Measurements from ENCODE around the gene INSIG1. TPM values are rescaled to one million over a fixed set of nuclear protein-coding genes. Genes with fewer than 3 reads are reported as not detected.

INSIG1 gene
- total RNA-seq, 1 experiment from 2014 or later, result 53.4 TPM

DNA sequence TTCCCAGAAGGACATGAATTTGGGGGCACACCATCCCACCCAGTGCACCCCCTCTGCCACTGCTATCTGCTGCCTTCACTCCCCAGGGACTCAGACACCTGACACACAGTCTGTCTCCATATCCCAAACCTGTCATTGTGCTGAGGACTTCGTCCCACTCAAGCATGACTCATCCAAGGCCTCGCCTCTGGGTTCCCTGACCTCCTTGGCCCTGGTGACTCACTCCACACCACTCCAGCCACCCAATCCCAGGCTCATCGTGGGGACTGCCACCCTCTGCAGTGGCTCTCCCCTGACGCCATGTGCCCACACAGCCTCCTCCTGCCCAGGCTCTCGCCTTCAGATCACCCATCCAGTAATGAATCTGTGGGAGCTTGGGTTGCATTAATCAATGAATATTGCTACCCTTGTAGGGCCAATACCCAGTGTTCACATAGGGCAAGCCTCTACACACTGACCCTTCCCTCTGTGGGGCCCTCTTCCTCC, 6.6 kb upstream of the INSIG1 start:
- TF ChIP-seq EZH2 (IDR thresholded peaks at IDR 0.05; ENCODE audit: borderline replicate concordance, low read depth, low read length, poor library complexity, severe bottlenecking), result no peak
- TF ChIP-seq, protein P1, sequence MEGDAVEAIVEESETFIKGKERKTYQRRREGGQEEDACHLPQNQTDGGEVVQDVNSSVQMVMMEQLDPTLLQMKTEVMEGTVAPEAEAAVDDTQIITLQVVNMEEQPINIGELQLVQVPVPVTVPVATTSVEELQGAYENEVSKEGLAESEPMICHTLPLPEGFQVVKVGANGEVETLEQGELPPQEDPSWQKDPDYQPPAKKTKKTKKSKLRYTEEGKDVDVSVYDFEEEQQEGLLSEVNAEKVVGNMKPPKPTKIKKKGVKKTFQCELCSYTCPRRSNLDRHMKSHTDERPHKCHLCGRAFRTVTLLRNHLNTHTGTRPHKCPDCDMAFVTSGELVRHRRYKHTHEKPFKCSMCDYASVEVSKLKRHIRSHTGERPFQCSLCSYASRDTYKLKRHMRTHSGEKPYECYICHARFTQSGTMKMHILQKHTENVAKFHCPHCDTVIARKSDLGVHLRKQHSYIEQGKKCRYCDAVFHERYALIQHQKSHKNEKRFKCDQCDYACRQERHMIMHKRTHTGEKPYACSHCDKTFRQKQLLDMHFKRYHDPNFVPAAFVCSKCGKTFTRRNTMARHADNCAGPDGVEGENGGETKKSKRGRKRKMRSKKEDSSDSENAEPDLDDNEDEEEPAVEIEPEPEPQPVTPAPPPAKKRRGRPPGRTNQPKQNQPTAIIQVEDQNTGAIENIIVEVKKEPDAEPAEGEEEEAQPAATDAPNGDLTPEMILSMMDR (conservative IDR thresholded peaks at IDR 0.05; ENCODE audit: low read depth, low read length), result no peak
- CTCF ChIA-PET, result no interaction called here
- Histone ChIP-seq H3K27me3 (replicated peaks; ENCODE audit: insufficient read depth, low read depth, low read length, poor library complexity) (no peaks in the 10 kb centered on the region), H3K4me3 (ENCODE audit: low read depth, low read length, poor library complexity, severe bottlenecking) (no peak overlapping the region), H3K9me3 (ENCODE audit: low read depth, low read length, poor library complexity, severe bottlenecking) (no peaks in the 10 kb centered on the region), H3K36me3 (ENCODE audit: insufficient read depth, low read length, poor library complexity, severe bottlenecking) (no peaks in the 10 kb centered on the region), H3K4me1 (ENCODE audit: insufficient read depth, low read length, poor library complexity, severe bottlenecking) (peaks cover under 1% of the 10 kb centered on the region), H3K27ac (ENCODE audit: low read depth, low read length, poor library complexity, severe bottlenecking) (no peak overlapping the region)
- BruUV-seq (replicated peaks), result no TSS peak
- POLR2A ChIA-PET (ENCODE audit: low non-redundant PET), result no interaction called here
- DNase-seq (ENCODE audit: low spot score), result no peak
- intact Hi-C loops (cut with micrococcal nuclease; ENCODE audit: unreplicated experiment), result no loop called here

DNA sequence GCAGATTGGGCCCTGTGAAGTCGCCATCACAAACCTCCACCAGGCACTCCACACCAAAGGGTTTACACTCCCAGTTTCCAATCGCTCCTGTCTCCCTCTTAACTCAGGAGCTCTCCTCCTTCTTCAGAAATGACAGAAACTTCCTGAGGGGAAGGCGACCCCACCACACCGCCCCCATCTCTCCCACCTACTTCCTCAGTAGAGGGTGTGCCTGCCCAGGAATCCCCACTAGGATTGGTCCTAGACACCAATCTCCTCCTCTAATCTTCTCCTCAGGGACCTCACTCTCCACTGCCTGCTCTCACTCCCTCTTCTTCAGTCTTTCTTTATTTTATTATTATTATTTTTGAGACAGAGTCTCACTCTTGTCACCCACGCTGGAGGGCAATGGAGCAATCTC, 5.9 kb upstream of the INSIG1 start:
- ChIA-PET CTCF (no interaction called here), POLR2A (ENCODE audit: low non-redundant PET) (no interaction called here)
- intact Hi-C loops (cut with micrococcal nuclease; ENCODE audit: unreplicated experiment), result no loop called here
- no peak for DNase-seq (ENCODE audit: low spot score)
- TF ChIP-seq, protein P1 (conservative IDR thresholded peaks at IDR 0.05; ENCODE audit: low read depth, low read length), result no peak
- Histone ChIP-seq H3K27ac (ENCODE audit: low read depth, low read length, poor library complexity, severe bottlenecking) (no peak overlapping the region), H3K27me3 (replicated peaks; ENCODE audit: insufficient read depth, low read depth, low read length, poor library complexity) (no peaks in the 10 kb centered on the region), H3K4me3 (ENCODE audit: low read depth, low read length, poor library complexity, severe bottlenecking) (no peak overlapping the region), H3K4me1 (ENCODE audit: insufficient read depth, low read length, poor library complexity, severe bottlenecking) (peaks cover 7% of the 10 kb centered on the region), H3K36me3 (ENCODE audit: insufficient read depth, low read length, poor library complexity, severe bottlenecking) (no peaks in the 10 kb centered on the region), H3K9me3 (ENCODE audit: low read depth, low read length, poor library complexity, severe bottlenecking) (no peaks in the 10 kb centered on the region)
- no TSS peak for BruUV-seq (replicated peaks)

GRCh38 chr7:155292680-155293226, 4.9 kb upstream of the INSIG1 start:
- TF ChIP-seq EZH2 (IDR thresholded peaks at IDR 0.05; ENCODE audit: borderline replicate concordance, low read depth, low read length, poor library complexity, severe bottlenecking), result no peak
- TF ChIP-seq, protein P1 (conservative IDR thresholded peaks at IDR 0.05; ENCODE audit: low read depth, low read length), result no peak
- no TSS peak for BruUV-seq (replicated peaks)
- no peak overlapping the region for H3K4me3 ChIP-seq (ENCODE audit: low read depth, low read length, poor library complexity, severe bottlenecking)
- intact Hi-C loops (cut with micrococcal nuclease; ENCODE audit: unreplicated experiment), result no loop called here
- no peak for DNase-seq (ENCODE audit: low spot score)
- no peaks in the 10 kb centered on the region for H3K27me3 ChIP-seq (replicated peaks; ENCODE audit: insufficient read depth, low read depth, low read length, poor library complexity)
- no peaks in the 10 kb centered on the region for H3K9me3 ChIP-seq (ENCODE audit: low read depth, low read length, poor library complexity, severe bottlenecking)
- peaks cover 9% of the 10 kb centered on the region for H3K4me1 ChIP-seq (ENCODE audit: insufficient read depth, low read length, poor library complexity, severe bottlenecking)
- H3K36me3 ChIP-seq (ENCODE audit: insufficient read depth, low read length, poor library complexity, severe bottlenecking), result no peaks in the 10 kb centered on the region
- POLR2A ChIA-PET (ENCODE audit: low non-redundant PET), result no interaction called here
- no peak overlapping the region for H3K27ac ChIP-seq (ENCODE audit: low read depth, low read length, poor library complexity, severe bottlenecking)
- CTCF ChIA-PET, result no interaction called here
